H1 (cell line): ENCODE results near the gene BDKRB1. TPM values are rescaled to one million over a fixed set of nuclear protein-coding genes. Genes with fewer than 3 reads are reported as not detected.

Experiments
- CBX5 ChIP-seq: fragments of 300-800, 300-1000 bp; sonication (generic); IDR thresholded peaks from 2 replicates; pipeline ENCODE4 v1.7.1; 2016; ENCODE audit warnings: antibody characterized with exemption, low read length, low read depth
- CREB1 ChIP-seq: IDR thresholded peaks from 2 replicates; pipeline ENCODE4 v1.6.1; 2012; ENCODE audit warnings: inconsistent platforms
- CTBP2 ChIP-seq: IDR thresholded peaks from 2 replicates; pipeline ENCODE4 v1.7.0; 2011; ENCODE audit warnings: borderline replicate concordance, mild to moderate bottlenecking, moderate library complexity, mixed read lengths, low read length; ENCODE audit not compliant: insufficient read depth, insufficient read length
- SP1 ChIP-seq: IDR thresholded peaks from 2 replicates; pipeline ENCODE4 v1.6.1; 2011; ENCODE audit warnings: low read depth, low read length
- TBP ChIP-seq: IDR thresholded peaks from 2 replicates; pipeline ENCODE4 v1.6.1; 2011; ENCODE audit warnings: low read depth, low read length, improper control_type of control experiment
- TEAD4 ChIP-seq: IDR thresholded peaks from 2 replicates; pipeline ENCODE4 v1.6.1; 2012; ENCODE audit warnings: low read depth, low read length, inconsistent platforms, mixed read lengths
- polyA plus RNA-seq, 7 experiments: library from polyadenylated mRNA; depleted of rRNA in 3 of 7; stranded (reverse) in 5 of 7; unstranded in 2 of 7; fragments of >200 nt in 5 of 7; fragments of 200-250 nt in 2 of 7; gene quantifications; 1 replicate in 5 of 7; 2 replicates in 1 of 7; 4 replicates in 1 of 7; pipeline versions ENCODE4 v1.2.1 to v1.2.3, GENCODE V29; 2011 to 2013; ENCODE audit warnings: missing spikeins in 2 of 7, mixed read lengths in 2 of 7
- total RNA-seq: library from RNA; stranded (reverse); fragmentation: NEBNext Ultra II Directional; extraction: Animal tissue kit (Norgen Biotek cat#: 25700); gene quantifications from 2 replicates; pipeline ENCODE4 v1.2.1, GENCODE V29; 2021
- TF ChIP-seq, protein P1 (sequence below): fragments of 300-600 bp; sonication (generic); IDR thresholded peaks from 2 replicates; pipeline ENCODE4 v1.7.1; 2012; ENCODE audit warnings: low read length, moderate library complexity, mild to moderate bottlenecking, inconsistent platforms; ENCODE audit not compliant: insufficient replicate concordance
- TF ChIP-seq, protein P2 (sequence below): IDR thresholded peaks from 2 replicates; pipeline ENCODE4 v1.6.1; 2012; ENCODE audit warnings: inconsistent platforms
- TF ChIP-seq, protein P3 (sequence below): IDR thresholded peaks from 2 replicates; pipeline ENCODE4 v1.6.1; 2011; ENCODE audit warnings: low read depth, mild to moderate bottlenecking, low read length; ENCODE audit not compliant: insufficient read depth
- TF ChIP-seq, protein P4 (sequence below): IDR thresholded peaks from 2 replicates; pipeline ENCODE4 v1.6.1; 2012; ENCODE audit warnings: inconsistent platforms

The BDKRB1 gene
- total and polyA plus RNA-seq, 2 of the 8 experiments (the other 6 are each of a cell fraction or from before 2014, with no cell fraction given) = 0.27 TPM; not detected in 1

DNA sequence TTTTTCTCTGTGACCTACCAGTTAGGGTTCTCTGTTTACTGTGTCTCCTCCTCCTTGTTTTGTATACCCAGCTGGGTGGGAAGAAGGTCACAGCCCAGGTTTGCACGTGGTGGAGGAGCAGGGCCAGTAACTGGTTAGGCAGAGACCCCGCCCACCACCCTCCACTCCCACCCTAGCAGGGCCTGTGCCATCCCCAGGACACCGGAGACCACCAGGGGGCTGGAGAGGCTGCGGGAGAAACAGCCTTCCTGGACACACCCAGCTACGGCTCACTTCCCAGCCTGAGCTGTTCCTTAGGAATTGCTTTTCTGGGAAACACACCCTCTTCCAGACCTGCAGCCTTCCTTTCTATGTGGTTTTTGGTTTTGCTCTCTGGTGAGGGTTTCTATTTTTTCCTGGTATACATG is 30.3 kb upstream of the BDKRB1 start (continued):
- TF ChIP-seq, protein P1, sequence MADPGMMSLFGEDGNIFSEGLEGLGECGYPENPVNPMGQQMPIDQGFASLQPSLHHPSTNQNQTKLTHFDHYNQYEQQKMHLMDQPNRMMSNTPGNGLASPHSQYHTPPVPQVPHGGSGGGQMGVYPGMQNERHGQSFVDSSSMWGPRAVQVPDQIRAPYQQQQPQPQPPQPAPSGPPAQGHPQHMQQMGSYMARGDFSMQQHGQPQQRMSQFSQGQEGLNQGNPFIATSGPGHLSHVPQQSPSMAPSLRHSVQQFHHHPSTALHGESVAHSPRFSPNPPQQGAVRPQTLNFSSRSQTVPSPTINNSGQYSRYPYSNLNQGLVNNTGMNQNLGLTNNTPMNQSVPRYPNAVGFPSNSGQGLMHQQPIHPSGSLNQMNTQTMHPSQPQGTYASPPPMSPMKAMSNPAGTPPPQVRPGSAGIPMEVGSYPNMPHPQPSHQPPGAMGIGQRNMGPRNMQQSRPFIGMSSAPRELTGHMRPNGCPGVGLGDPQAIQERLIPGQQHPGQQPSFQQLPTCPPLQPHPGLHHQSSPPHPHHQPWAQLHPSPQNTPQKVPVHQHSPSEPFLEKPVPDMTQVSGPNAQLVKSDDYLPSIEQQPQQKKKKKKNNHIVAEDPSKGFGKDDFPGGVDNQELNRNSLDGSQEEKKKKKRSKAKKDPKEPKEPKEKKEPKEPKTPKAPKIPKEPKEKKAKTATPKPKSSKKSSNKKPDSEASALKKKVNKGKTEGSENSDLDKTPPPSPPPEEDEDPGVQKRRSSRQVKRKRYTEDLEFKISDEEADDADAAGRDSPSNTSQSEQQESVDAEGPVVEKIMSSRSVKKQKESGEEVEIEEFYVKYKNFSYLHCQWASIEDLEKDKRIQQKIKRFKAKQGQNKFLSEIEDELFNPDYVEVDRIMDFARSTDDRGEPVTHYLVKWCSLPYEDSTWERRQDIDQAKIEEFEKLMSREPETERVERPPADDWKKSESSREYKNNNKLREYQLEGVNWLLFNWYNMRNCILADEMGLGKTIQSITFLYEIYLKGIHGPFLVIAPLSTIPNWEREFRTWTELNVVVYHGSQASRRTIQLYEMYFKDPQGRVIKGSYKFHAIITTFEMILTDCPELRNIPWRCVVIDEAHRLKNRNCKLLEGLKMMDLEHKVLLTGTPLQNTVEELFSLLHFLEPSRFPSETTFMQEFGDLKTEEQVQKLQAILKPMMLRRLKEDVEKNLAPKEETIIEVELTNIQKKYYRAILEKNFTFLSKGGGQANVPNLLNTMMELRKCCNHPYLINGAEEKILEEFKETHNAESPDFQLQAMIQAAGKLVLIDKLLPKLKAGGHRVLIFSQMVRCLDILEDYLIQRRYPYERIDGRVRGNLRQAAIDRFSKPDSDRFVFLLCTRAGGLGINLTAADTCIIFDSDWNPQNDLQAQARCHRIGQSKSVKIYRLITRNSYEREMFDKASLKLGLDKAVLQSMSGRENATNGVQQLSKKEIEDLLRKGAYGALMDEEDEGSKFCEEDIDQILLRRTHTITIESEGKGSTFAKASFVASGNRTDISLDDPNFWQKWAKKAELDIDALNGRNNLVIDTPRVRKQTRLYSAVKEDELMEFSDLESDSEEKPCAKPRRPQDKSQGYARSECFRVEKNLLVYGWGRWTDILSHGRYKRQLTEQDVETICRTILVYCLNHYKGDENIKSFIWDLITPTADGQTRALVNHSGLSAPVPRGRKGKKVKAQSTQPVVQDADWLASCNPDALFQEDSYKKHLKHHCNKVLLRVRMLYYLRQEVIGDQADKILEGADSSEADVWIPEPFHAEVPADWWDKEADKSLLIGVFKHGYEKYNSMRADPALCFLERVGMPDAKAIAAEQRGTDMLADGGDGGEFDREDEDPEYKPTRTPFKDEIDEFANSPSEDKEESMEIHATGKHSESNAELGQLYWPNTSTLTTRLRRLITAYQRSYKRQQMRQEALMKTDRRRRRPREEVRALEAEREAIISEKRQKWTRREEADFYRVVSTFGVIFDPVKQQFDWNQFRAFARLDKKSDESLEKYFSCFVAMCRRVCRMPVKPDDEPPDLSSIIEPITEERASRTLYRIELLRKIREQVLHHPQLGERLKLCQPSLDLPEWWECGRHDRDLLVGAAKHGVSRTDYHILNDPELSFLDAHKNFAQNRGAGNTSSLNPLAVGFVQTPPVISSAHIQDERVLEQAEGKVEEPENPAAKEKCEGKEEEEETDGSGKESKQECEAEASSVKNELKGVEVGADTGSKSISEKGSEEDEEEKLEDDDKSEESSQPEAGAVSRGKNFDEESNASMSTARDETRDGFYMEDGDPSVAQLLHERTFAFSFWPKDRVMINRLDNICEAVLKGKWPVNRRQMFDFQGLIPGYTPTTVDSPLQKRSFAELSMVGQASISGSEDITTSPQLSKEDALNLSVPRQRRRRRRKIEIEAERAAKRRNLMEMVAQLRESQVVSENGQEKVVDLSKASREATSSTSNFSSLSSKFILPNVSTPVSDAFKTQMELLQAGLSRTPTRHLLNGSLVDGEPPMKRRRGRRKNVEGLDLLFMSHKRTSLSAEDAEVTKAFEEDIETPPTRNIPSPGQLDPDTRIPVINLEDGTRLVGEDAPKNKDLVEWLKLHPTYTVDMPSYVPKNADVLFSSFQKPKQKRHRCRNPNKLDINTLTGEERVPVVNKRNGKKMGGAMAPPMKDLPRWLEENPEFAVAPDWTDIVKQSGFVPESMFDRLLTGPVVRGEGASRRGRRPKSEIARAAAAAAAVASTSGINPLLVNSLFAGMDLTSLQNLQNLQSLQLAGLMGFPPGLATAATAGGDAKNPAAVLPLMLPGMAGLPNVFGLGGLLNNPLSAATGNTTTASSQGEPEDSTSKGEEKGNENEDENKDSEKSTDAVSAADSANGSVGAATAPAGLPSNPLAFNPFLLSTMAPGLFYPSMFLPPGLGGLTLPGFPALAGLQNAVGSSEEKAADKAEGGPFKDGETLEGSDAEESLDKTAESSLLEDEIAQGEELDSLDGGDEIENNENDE = no peak
- TF ChIP-seq, protein P2, sequence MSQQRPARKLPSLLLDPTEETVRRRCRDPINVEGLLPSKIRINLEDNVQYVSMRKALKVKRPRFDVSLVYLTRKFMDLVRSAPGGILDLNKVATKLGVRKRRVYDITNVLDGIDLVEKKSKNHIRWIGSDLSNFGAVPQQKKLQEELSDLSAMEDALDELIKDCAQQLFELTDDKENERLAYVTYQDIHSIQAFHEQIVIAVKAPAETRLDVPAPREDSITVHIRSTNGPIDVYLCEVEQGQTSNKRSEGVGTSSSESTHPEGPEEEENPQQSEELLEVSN = 0 out of 2 replicates have a peak, but pooled peaks have one; percentile 18
- TF ChIP-seq TEAD4 = no peak
- no peak for TF ChIP-seq TBP
- no peak for TF ChIP-seq CTBP2
- TF ChIP-seq, protein P3, sequence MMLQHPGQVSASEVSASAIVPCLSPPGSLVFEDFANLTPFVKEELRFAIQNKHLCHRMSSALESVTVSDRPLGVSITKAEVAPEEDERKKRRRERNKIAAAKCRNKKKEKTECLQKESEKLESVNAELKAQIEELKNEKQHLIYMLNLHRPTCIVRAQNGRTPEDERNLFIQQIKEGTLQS = no peak
- TF ChIP-seq SP1 = no peak
- TF ChIP-seq CBX5 = no peak
- TF ChIP-seq CREB1 = no peak
- TF ChIP-seq, protein P4, sequence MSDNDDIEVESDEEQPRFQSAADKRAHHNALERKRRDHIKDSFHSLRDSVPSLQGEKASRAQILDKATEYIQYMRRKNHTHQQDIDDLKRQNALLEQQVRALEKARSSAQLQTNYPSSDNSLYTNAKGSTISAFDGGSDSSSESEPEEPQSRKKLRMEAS = peak; percentile 36; the same call in 1 of the 2 replicates
